SK-N-SH treated with all-trans-retinoic acid at 6 μM for 48 hours (cell line): ENCODE measurements around the gene BPHL.
"Not testable (repeated sequence)": the region's sequence is repeated elsewhere in the genome, so short reads cannot be mapped to it uniquely, and the experiment has no call there.

Source experiments
- ATAC-seq: fragments of 200-7000 bp; cut with Tn5 transposase; 3 replicates; pipeline ENCODE4 v1.9.1; 2020; ENCODE audit warnings: mild to moderate bottlenecking, moderate library complexity
- ARNTL ChIP-seq: fragments of 450-650 bp; formaldehyde crosslinking; IDR thresholded peaks from 2 replicates; pipeline ENCODE4 v1.5.0; 2020; ENCODE audit warnings: low read depth, mild to moderate bottlenecking, moderate library complexity, borderline replicate concordance
- BACH2 ChIP-seq: fragments of 250-450 bp; sonication (Bioruptor Pico); IDR thresholded peaks from 2 replicates; pipeline ENCODE4 v1.9.0; 2021; ENCODE audit warnings: mild to moderate bottlenecking, borderline replicate concordance
- CREB5 ChIP-seq: fragments of 250-450 bp; sonication (Bioruptor Pico); IDR thresholded peaks from 2 replicates; pipeline ENCODE4 v1.5.1; 2020; ENCODE audit warnings: low read depth, mild to moderate bottlenecking, moderate library complexity
- CSDC2 ChIP-seq: fragments of 250-450 bp; sonication (Bioruptor Pico); IDR thresholded peaks from 2 replicates; pipeline ENCODE4 v1.5.0; 2020; ENCODE audit warnings: mild to moderate bottlenecking, moderate library complexity
- ESRRG ChIP-seq: fragments of 250-450 bp; sonication (Bioruptor Pico); IDR thresholded peaks from 2 replicates; pipeline ENCODE4 v1.6.1; 2021; ENCODE audit warnings: mild to moderate bottlenecking
- GLIS3 ChIP-seq: fragments of 250-450 bp; sonication (Bioruptor Pico); IDR thresholded peaks from 2 replicates; pipeline ENCODE4 v1.5.0; 2020; ENCODE audit warnings: mild to moderate bottlenecking, moderate library complexity
- ISL1 ChIP-seq: fragments of 250-450 bp; sonication (Bioruptor Pico); IDR thresholded peaks from 2 replicates; pipeline ENCODE4 v2.1.2; 2022; ENCODE audit warnings: mild to moderate bottlenecking, moderate library complexity
- OSR1 ChIP-seq: fragments of 250-450 bp; sonication (Bioruptor Pico); IDR thresholded peaks from 2 replicates; pipeline ENCODE4 v1.8.0; 2022; ENCODE audit warnings: moderate library complexity, mild to moderate bottlenecking, inconsistent platforms
- PPARA ChIP-seq: fragments of 250-450 bp; sonication (Bioruptor Pico); IDR thresholded peaks from 2 replicates; pipeline ENCODE4 v1.5.0; 2020; ENCODE audit warnings: mild to moderate bottlenecking, borderline replicate concordance
- RARB ChIP-seq: fragments of 250-450 bp; sonication (Bioruptor Pico); IDR thresholded peaks from 2 replicates; pipeline ENCODE4 v1.8.0; 2021; ENCODE audit warnings: mild to moderate bottlenecking, moderate library complexity
- SNAI2 ChIP-seq: fragments of 250-450 bp; sonication (Bioruptor Pico); IDR thresholded peaks from 2 replicates; pipeline ENCODE4 v1.5.0; 2020; ENCODE audit warnings: mild to moderate bottlenecking, moderate library complexity
- TCF4 ChIP-seq: fragments of 250-450 bp; sonication (Bioruptor Pico); IDR thresholded peaks from 2 replicates; pipeline ENCODE4 v1.8.0; 2021; ENCODE audit warnings: mild to moderate bottlenecking, moderate library complexity, borderline replicate concordance
- TOX ChIP-seq: fragments of 250-450 bp; sonication (Bioruptor Pico); IDR thresholded peaks from 2 replicates; pipeline ENCODE4 v1.8.0; 2021; ENCODE audit warnings: mild to moderate bottlenecking, moderate library complexity, borderline replicate concordance
- TSHZ2 ChIP-seq: fragments of 250-450 bp; sonication (Bioruptor Pico); IDR thresholded peaks from 2 replicates; pipeline ENCODE4 v1.5.0; 2020; ENCODE audit warnings: mild to moderate bottlenecking, moderate library complexity
- ZC3H10 ChIP-seq: fragments of 250-450 bp; sonication (Bioruptor Pico); IDR thresholded peaks from 2 replicates; pipeline ENCODE4 v1.5.1; 2021; ENCODE audit warnings: mild to moderate bottlenecking, moderate library complexity
- ZFP3 ChIP-seq: fragments of 250-450 bp; sonication (Bioruptor Pico); IDR thresholded peaks from 2 replicates; pipeline ENCODE4 v1.5.0; 2020; ENCODE audit warnings: mild to moderate bottlenecking, moderate library complexity
- ZFP30 ChIP-seq: fragments of 450-650 bp; formaldehyde crosslinking; IDR thresholded peaks from 2 replicates; pipeline ENCODE4 v1.5.0; 2022; ENCODE audit warnings: mild to moderate bottlenecking, moderate library complexity
- ZNF565 ChIP-seq: fragments of 450-650 bp; formaldehyde crosslinking; conservative IDR thresholded peaks from 2 replicates; pipeline ENCODE4 v1.5.0; 2020; ENCODE audit warnings: low read depth, mild to moderate bottlenecking, moderate library complexity
- ZNF70 ChIP-seq: fragments of 450-650 bp; formaldehyde crosslinking; IDR thresholded peaks from 2 replicates; pipeline ENCODE4 v1.5.0; 2020; ENCODE audit warnings: mild to moderate bottlenecking, moderate library complexity
- ZNF8 ChIP-seq: fragments of 450-650 bp; formaldehyde crosslinking; IDR thresholded peaks from 2 replicates; pipeline ENCODE4 v1.5.0; 2020; ENCODE audit warnings: mild to moderate bottlenecking, moderate library complexity
- TF ChIP-seq, protein P1 (sequence below): fragments of 250-450 bp; sonication (Bioruptor Pico); IDR thresholded peaks from 2 replicates; pipeline ENCODE4 v1.8.0; 2020; ENCODE audit warnings: mild to moderate bottlenecking, moderate library complexity, borderline replicate concordance
- TF ChIP-seq, protein P2 (sequence below): fragments of 250-450 bp; sonication (Bioruptor Pico); IDR thresholded peaks from 2 replicates; pipeline ENCODE4 v1.5.1; 2021; ENCODE audit warnings: mild to moderate bottlenecking, moderate library complexity

The BPHL gene

DNA sequence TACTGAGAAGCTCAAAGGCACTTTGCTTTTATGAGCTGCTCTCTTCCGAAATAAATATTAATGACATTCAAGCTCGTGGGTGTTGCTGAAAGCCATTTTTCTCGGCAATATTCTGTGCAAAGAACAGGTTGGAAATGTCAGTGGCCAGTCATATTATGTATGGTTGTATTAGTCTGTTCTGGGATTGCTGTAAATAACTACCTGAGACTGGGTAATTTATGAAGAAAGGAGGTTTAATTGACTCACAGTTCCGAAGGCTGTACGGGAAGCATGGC lies 76.8 kb downstream of the BPHL start:
- no peak for ATAC-seq
- no peak for TF ChIP-seq TOX
- no peak for TF ChIP-seq ZNF8 (CRISPR knock-in tag)
- no peak for TF ChIP-seq BACH2 (CRISPR knock-in tag)
- TF ChIP-seq GLIS3 (CRISPR knock-in tag) = no peak
- TF ChIP-seq ISL1 (CRISPR knock-in tag) = no peak
- no peak for TF ChIP-seq ZC3H10 (CRISPR knock-in tag)
- TF ChIP-seq, protein P1, sequence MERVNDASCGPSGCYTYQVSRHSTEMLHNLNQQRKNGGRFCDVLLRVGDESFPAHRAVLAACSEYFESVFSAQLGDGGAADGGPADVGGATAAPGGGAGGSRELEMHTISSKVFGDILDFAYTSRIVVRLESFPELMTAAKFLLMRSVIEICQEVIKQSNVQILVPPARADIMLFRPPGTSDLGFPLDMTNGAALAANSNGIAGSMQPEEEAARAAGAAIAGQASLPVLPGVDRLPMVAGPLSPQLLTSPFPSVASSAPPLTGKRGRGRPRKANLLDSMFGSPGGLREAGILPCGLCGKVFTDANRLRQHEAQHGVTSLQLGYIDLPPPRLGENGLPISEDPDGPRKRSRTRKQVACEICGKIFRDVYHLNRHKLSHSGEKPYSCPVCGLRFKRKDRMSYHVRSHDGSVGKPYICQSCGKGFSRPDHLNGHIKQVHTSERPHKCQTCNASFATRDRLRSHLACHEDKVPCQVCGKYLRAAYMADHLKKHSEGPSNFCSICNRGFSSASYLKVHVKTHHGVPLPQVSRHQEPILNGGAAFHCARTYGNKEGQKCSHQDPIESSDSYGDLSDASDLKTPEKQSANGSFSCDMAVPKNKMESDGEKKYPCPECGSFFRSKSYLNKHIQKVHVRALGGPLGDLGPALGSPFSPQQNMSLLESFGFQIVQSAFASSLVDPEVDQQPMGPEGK (CRISPR knock-in tag) = no peak
- no peak for TF ChIP-seq TCF4 (CRISPR knock-in tag)
- no peak for TF ChIP-seq OSR1 (CRISPR knock-in tag)
- no peak for TF ChIP-seq ESRRG (CRISPR knock-in tag)
- no peak for TF ChIP-seq SNAI2 (CRISPR knock-in tag)
- TF ChIP-seq ZFP30 (CRISPR knock-in tag) = no peak
- no peak for TF ChIP-seq CSDC2 (CRISPR knock-in tag)
- TF ChIP-seq ZFP3 = no peak
- no peak for TF ChIP-seq ZNF565
- TF ChIP-seq, all 23 proteins: peak for 0

DNA sequence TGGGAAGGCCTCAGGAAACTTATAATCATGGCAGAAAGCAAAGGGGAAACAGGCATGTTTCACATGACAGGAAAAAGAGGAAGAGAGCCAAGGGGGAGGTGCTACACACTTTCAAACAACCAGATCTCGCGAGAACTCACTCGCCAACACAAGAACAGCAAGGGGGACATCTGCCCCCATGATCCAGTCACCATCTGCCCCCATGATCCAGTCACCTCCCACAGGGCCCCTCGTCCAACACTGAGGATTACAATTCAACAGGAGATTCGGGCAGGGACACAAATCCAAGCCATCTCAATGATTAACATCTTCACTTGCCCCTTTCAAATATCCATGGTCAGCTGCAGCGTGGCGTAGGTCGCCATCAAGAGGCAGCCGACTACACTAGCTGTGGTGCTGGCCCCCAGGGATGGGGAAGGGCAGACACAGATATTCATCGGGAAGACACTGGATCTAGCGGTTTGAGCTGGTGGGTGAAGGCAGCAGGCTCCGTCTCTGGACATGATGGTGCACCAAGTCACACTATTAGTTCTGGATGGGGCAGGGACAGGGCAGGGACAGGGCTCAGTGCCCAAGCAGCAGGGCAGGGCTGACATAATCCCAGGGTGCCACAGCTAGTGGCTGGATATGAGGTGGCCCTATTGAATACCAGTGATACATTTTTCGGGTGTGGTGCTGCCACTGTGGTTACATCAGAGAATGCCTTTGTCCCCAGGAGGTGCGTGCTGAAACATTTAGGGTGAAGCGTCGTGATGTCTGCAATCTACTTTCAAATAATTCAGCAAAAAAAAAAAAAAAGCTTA lies 77.4 kb downstream of the BPHL start:
- peak; percentile 79 for ATAC-seq
- TF ChIP-seq ZNF8 (CRISPR knock-in tag) (no peak), BACH2 (CRISPR knock-in tag) (no peak), ZFP3 (no peak), ZFP30 (CRISPR knock-in tag) (no peak), GLIS3 (CRISPR knock-in tag) (no peak), PPARA (no peak)
- TF ChIP-seq, all 23 proteins: peak for 0

DNA sequence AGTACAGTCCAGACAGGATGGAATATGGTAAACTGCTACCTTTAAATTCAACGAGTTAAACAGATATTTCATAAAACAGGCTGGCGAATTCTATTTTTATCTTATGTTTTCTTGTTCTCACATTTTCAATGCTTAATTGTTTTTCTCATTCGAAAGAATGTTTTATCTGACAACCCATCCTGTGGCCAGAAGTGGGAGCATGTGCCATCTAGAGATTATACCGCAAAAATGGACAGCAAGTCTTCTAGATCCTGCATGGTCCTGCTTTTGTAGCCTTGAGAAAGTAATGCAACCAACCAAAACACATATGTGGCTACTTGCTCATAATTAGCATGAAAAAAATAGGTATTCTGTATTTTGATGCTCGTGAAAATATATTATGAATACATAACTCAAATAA lies 78.3 kb downstream of the BPHL start:
- TF ChIP-seq, protein P1 (CRISPR knock-in tag) = no peak
- TF ChIP-seq TCF4 (CRISPR knock-in tag) = no peak
- TF ChIP-seq ARNTL (CRISPR knock-in tag) = no peak
- TF ChIP-seq RARB (CRISPR knock-in tag) = no peak
- TF ChIP-seq, protein P2, sequence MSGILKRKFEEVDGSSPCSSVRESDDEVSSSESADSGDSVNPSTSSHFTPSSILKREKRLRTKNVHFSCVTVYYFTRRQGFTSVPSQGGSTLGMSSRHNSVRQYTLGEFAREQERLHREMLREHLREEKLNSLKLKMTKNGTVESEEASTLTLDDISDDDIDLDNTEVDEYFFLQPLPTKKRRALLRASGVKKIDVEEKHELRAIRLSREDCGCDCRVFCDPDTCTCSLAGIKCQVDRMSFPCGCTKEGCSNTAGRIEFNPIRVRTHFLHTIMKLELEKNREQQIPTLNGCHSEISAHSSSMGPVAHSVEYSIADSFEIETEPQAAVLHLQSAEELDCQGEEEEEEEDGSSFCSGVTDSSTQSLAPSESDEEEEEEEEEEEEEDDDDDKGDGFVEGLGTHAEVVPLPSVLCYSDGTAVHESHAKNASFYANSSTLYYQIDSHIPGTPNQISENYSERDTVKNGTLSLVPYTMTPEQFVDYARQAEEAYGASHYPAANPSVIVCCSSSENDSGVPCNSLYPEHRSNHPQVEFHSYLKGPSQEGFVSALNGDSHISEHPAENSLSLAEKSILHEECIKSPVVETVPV (CRISPR knock-in tag) = no peak
- no peak for TF ChIP-seq CREB5 (CRISPR knock-in tag)
- TF ChIP-seq ISL1 (CRISPR knock-in tag) = no peak
- TF ChIP-seq PPARA = no peak
- no peak for TF ChIP-seq ZNF70 (CRISPR knock-in tag)
- no peak for TF ChIP-seq TSHZ2
- TF ChIP-seq SNAI2 (CRISPR knock-in tag) = no peak
- no peak for TF ChIP-seq GLIS3 (CRISPR knock-in tag)
- no peak for TF ChIP-seq CSDC2 (CRISPR knock-in tag)
- TF ChIP-seq ZNF8 (CRISPR knock-in tag) = no peak
- TF ChIP-seq ZNF565 = no peak
- no peak for TF ChIP-seq BACH2 (CRISPR knock-in tag)
- no peak for TF ChIP-seq ZFP30 (CRISPR knock-in tag)
- TF ChIP-seq, all 23 proteins: peak for 0
- no peak for ATAC-seq

- ATAC-seq = not testable (repeated sequence)
Measured at GRCh38 chr6:3197734-3198133, 79.2 kb downstream of the BPHL start.
